Activated CD4-positive, alpha-beta T cell treated with anti-CD3 and anti-CD28 coated beads for 36 hours (primary cell): ENCODE data around the gene GPC6. TPM values are rescaled to one million over a fixed set of nuclear protein-coding genes. Genes with fewer than 3 reads are reported as not detected.

Experiments used
- ATAC-seq: fragments of 200-7000 bp; cut with Tn5 transposase; one replicate; pipeline ENCODE4 v1.10.0; 2021; ENCODE audit warnings: mild to moderate bottlenecking, moderate library complexity
- CTCF ChIA-PET: fragments of 350-600 bp; sonication (Branson Sonifier 250); formaldehyde crosslinking; loops from one replicate; lab custom pipeline; 2021; ENCODE audit warnings: antibody characterized with exemption; lab: Charles Lee
- POLR2A ChIA-PET: fragments of 350-600 bp; sonication (Branson Sonifier 250); formaldehyde crosslinking; loops from one replicate; lab custom pipeline; 2021; ENCODE audit warnings: antibody characterized with exemption, inconsistent platforms; lab: Charles Lee
- DNase-seq: peaks from one replicate; pipeline ENCODE4 v3.0.0-alpha.2; 2020
- H3K27ac Mint-ChIP-seq: one replicate; pipeline ENCODE4 v1.8.0; 2021; ENCODE audit warnings: mixed read lengths
- H3K27me3 Mint-ChIP-seq: one replicate; pipeline ENCODE4 v1.8.0; 2021; ENCODE audit warnings: mixed read lengths
- H3K36me3 Mint-ChIP-seq: one replicate; pipeline ENCODE4 v1.8.0; 2021; ENCODE audit warnings: low read depth, mixed read lengths
- H3K4me1 Mint-ChIP-seq: one replicate; pipeline ENCODE4 v1.8.0; 2021; ENCODE audit warnings: mixed read lengths
- H3K4me3 Mint-ChIP-seq: one replicate; pipeline ENCODE4 v1.8.0; 2021; ENCODE audit warnings: mild to moderate bottlenecking, moderate library complexity, mixed read lengths
- H3K9me3 Mint-ChIP-seq: one replicate; pipeline ENCODE4 v1.8.0; 2021; ENCODE audit warnings: low read depth, mixed read lengths
- intact Hi-C, 2 experiments: fragments of 100-400 bp; cut with DNase I in 1 of 2; cut with micrococcal nuclease in 1 of 2; formaldehyde crosslinking; loops; one replicate each; pipeline versions ENCODE4 v1.14.2 to v1.15.1; 2022 to 2024; cut with DNase I, micrococcal nuclease
- total RNA-seq, 2 experiments: library from RNA; stranded (reverse); gene quantifications; one replicate each; pipeline ENCODE4 v1.2.3, GENCODE V29; 2021

GPC6 gene
- total RNA-seq, 2 experiments from 2014 or later: not detected

- no peaks in the 10 kb centered on the region for H3K9me3 Mint-ChIP-seq
- H3K27me3 Mint-ChIP-seq: no peaks in the 10 kb centered on the region
- intact Hi-C loops: no loop called here
- DNase-seq (no peak), ATAC-seq (no peak)
- H3K36me3 Mint-ChIP-seq: no peaks in the 10 kb centered on the region
- ChIA-PET POLR2A (no interaction called here), CTCF (interaction anchor here (1.2 kb wide), 1 partner anchor 12 kb away, joined by 4 read pairs; no protein-coding TSS in a partner anchor)
- no peaks in the 10 kb centered on the region for H3K4me1 Mint-ChIP-seq
- H3K4me3 Mint-ChIP-seq: no peak overlapping the region
- H3K27ac Mint-ChIP-seq: no peak overlapping the region
Observed at GRCh38 chr13:94309997-94310855, 1083.6 kb downstream of the GPC6 start.

- H3K4me1 Mint-ChIP-seq: peaks cover 3% of the 10 kb centered on the region
- no peaks in the 10 kb centered on the region for H3K27me3 Mint-ChIP-seq
- ATAC-seq (no peak), DNase-seq (no peak)
- ChIA-PET POLR2A (no interaction called here), CTCF (interaction anchor here (0.6 to 1.1 kb wide), 2 partner anchors 8 to 1252 kb away, joined by 3 read pairs; no protein-coding TSS in a partner anchor)
- no peak overlapping the region for H3K4me3 Mint-ChIP-seq
- no peak overlapping the region for H3K27ac Mint-ChIP-seq
- intact Hi-C loops: no loop called here
- no peaks in the 10 kb centered on the region for H3K9me3 Mint-ChIP-seq
- no peaks in the 10 kb centered on the region for H3K36me3 Mint-ChIP-seq
Observed at GRCh38 chr13:94311893-94312292, 1085.3 kb downstream of the GPC6 start.

- H3K27ac Mint-ChIP-seq: no peak overlapping the region
- no peaks in the 10 kb centered on the region for H3K36me3 Mint-ChIP-seq
- DNase-seq: no peak
- no peaks in the 10 kb centered on the region for H3K27me3 Mint-ChIP-seq
- H3K4me1 Mint-ChIP-seq: peaks cover 8% of the 10 kb centered on the region
- intact Hi-C loops: no loop called here
- CTCF ChIA-PET: interaction anchor here (1.1 kb wide), 1 partner anchor 9 kb away, joined by 3 read pairs; no protein-coding TSS in a partner anchor
- POLR2A ChIA-PET: no interaction called here
- ATAC-seq: no peak
- H3K4me3 Mint-ChIP-seq: no peak overlapping the region
- no peaks in the 10 kb centered on the region for H3K9me3 Mint-ChIP-seq
Observed at GRCh38 chr13:94312511-94313216, 1086.1 kb downstream of the GPC6 start.

GRCh38 chr13:94313321-94313910 lies 1086.8 kb downstream of the GPC6 start:
- ChIA-PET CTCF (no interaction called here), POLR2A (no interaction called here)
- no peak for ATAC-seq
- Mint-ChIP-seq H3K27me3 (no peaks in the 10 kb centered on the region), H3K9me3 (no peaks in the 10 kb centered on the region), H3K36me3 (no peaks in the 10 kb centered on the region), H3K4me3 (no peak overlapping the region), H3K4me1 (peaks cover 8% of the 10 kb centered on the region), H3K27ac (no peak overlapping the region)
- no peak for DNase-seq
- intact Hi-C loops: no loop called here

- no peak overlapping the region for H3K4me3 Mint-ChIP-seq
- H3K27ac Mint-ChIP-seq: no peak overlapping the region
- no peaks in the 10 kb centered on the region for H3K36me3 Mint-ChIP-seq
- peaks cover 8% of the 10 kb centered on the region for H3K4me1 Mint-ChIP-seq
- DNase-seq (no peak), ATAC-seq (no peak)
- ChIA-PET CTCF (interaction anchor here (0.6 kb wide), 1 partner anchor 839 kb away, joined by 3 read pairs; no protein-coding TSS in a partner anchor), POLR2A (no interaction called here)
- no peaks in the 10 kb centered on the region for H3K9me3 Mint-ChIP-seq
- intact Hi-C loops: no loop called here
- no peaks in the 10 kb centered on the region for H3K27me3 Mint-ChIP-seq
Observed at GRCh38 chr13:94313926-94314325, 1087.3 kb downstream of the GPC6 start.

- ATAC-seq (no peak), DNase-seq (no peak)
- ChIA-PET CTCF (no interaction called here), POLR2A (no interaction called here)
- no peaks in the 10 kb centered on the region for H3K9me3 Mint-ChIP-seq
- no peaks in the 10 kb centered on the region for H3K27me3 Mint-ChIP-seq
- intact Hi-C loops: no loop called here
- H3K36me3 Mint-ChIP-seq: no peaks in the 10 kb centered on the region
- H3K4me3 Mint-ChIP-seq: no peak overlapping the region
- H3K4me1 Mint-ChIP-seq: peaks cover 8% of the 10 kb centered on the region
- H3K27ac Mint-ChIP-seq: no peak overlapping the region
Observed at GRCh38 chr13:94315188-94315587, 1088.6 kb downstream of the GPC6 start.

- CTCF ChIA-PET: interaction anchor here (0.7 kb wide), 1 partner anchor 969 kb away, joined by 3 read pairs; no protein-coding TSS in a partner anchor
- intact Hi-C loops: no loop called here
- ATAC-seq (peak; percentile 66), DNase-seq (no peak)
- Mint-ChIP-seq H3K36me3 (peaks cover 2% of the 10 kb centered on the region), H3K4me1 (peaks cover 8% of the 10 kb centered on the region), H3K27ac (no peak overlapping the region), H3K9me3 (peaks cover 3% of the 10 kb centered on the region), H3K27me3 (no peaks in the 10 kb centered on the region), H3K4me3 (no peak overlapping the region)
- POLR2A ChIA-PET: interaction anchor here (0.9 kb wide), 1 partner anchor 15 kb away, joined by 3 read pairs; no protein-coding TSS in a partner anchor
Observed at GRCh38 chr13:94317063-94317491, 1090.5 kb downstream of the GPC6 start.

GRCh38 chr13:94318418-94318817 lies 1091.8 kb downstream of the GPC6 start:
- peaks cover 15% of the 10 kb centered on the region for H3K4me1 Mint-ChIP-seq
- intact Hi-C loops: no loop called here
- peaks cover 3% of the 10 kb centered on the region for H3K9me3 Mint-ChIP-seq
- peaks cover 2% of the 10 kb centered on the region for H3K36me3 Mint-ChIP-seq
- ChIA-PET POLR2A (no interaction called here), CTCF (no interaction called here)
- ATAC-seq (no peak), DNase-seq (no peak)
- H3K27me3 Mint-ChIP-seq: no peaks in the 10 kb centered on the region
- H3K4me3 Mint-ChIP-seq: no peak overlapping the region
- H3K27ac Mint-ChIP-seq: no peak overlapping the region

- ChIA-PET POLR2A (no interaction called here), CTCF (no interaction called here)
- DNase-seq (no peak), ATAC-seq (no peak)
- Mint-ChIP-seq H3K27me3 (no peaks in the 10 kb centered on the region), H3K9me3 (peaks cover 3% of the 10 kb centered on the region), H3K27ac (no peak overlapping the region), H3K4me1 (peaks cover 25% of the 10 kb centered on the region), H3K4me3 (no peak overlapping the region), H3K36me3 (peaks cover 2% of the 10 kb centered on the region)
- intact Hi-C loops: no loop called here
Observed at GRCh38 chr13:94319501-94319900, 1092.9 kb downstream of the GPC6 start.

- H3K27me3 Mint-ChIP-seq: no peaks in the 10 kb centered on the region
- POLR2A ChIA-PET: no interaction called here
Observed at GRCh38 chr13:94322925-94323763, 1096.5 kb downstream of the GPC6 start.

More at GRCh38 chr13:94322925-94323763, 1096.5 kb downstream of the GPC6 start:
- Mint-ChIP-seq H3K4me1 (peaks cover 38% of the 10 kb centered on the region), H3K27ac (no peak overlapping the region), H3K9me3 (peaks cover 3% of the 10 kb centered on the region), H3K36me3 (peaks cover 4% of the 10 kb centered on the region), H3K4me3 (no peak overlapping the region)
- ATAC-seq: no peak
- intact Hi-C loops: no loop called here
- CTCF ChIA-PET: interaction anchor here (0.6 to 1.2 kb wide), 4 partner anchors 17 to 302 kb away, joined by 3 read pairs; no protein-coding TSS in a partner anchor
- DNase-seq: no peak
